HG02642 (cell line): ENCODE measurements around the gene KRTAP4-7.
"Not testable (repeated sequence)": the region's sequence is repeated elsewhere in the genome, so short reads cannot be mapped to it uniquely, and the experiment has no call there.

Experiments
- ATAC-seq: cut with Tn5 transposase; IDR thresholded peaks from one replicate; pipeline ENCODE4 v1.9.1; 2021; ENCODE audit warnings: mild to moderate bottlenecking; ENCODE audit not compliant: unreplicated experiment, poor library complexity

The KRTAP4-7 gene

GRCh38 chr17:41105347-41105746, 21.4 kb downstream of the KRTAP4-7 start, which contains the start of gene KRTAP4-9:
Gene KRTAP4-9 (plus strand): TSS chr17:41105389. CDS start chr17:41105389, 0 bp downstream.
- ATAC-seq: not testable (repeated sequence)

- no peak for ATAC-seq
These were observed 24.0 kb downstream of the KRTAP4-7 start for GRCh38 chr17:41107941-41108450.

GRCh38 chr17:41108728-41109386, 24.9 kb downstream of the KRTAP4-7 start:
- not testable (repeated sequence) for ATAC-seq

GRCh38 chr17:41111151-41111885, 27.4 kb downstream of the KRTAP4-7 start:
- no peak for ATAC-seq

- no peak for ATAC-seq
These were observed 32.3 kb downstream of the KRTAP4-7 start for GRCh38 chr17:41116297-41116696.

- ATAC-seq: not testable (repeated sequence)
These were observed 34.0 kb downstream of the KRTAP4-7 start, which contains the start of gene KRTAP4-11 for GRCh38 chr17:41117846-41118386. Gene KRTAP4-11 (minus strand): TSS chr17:41118373. CDS start chr17:41118315, 58 bp downstream.

- no peak for ATAC-seq
These were observed 34.8 kb downstream of the KRTAP4-7 start for GRCh38 chr17:41118721-41119120.

GRCh38 chr17:41119696-41120690, 36.0 kb downstream of the KRTAP4-7 start:
- ATAC-seq: not testable (repeated sequence)

GRCh38 chr17:41121742-41122141, 37.8 kb downstream of the KRTAP4-7 start:
- ATAC-seq: no peak

- ATAC-seq: not testable (repeated sequence)
These were observed 39.5 kb downstream of the KRTAP4-7 start for GRCh38 chr17:41123292-41123990.

- ATAC-seq: not testable (repeated sequence)
These were observed 40.0 kb downstream of the KRTAP4-7 start, which contains the start of gene KRTAP4-12 for GRCh38 chr17:41123991-41124371. Gene KRTAP4-12 (minus strand): TSS chr17:41124182. CDS start chr17:41124122, 60 bp downstream.

GRCh38 chr17:41125064-41125463, 41.1 kb downstream of the KRTAP4-7 start:
- no peak for ATAC-seq

- ATAC-seq: no peak
These were observed 42.5 kb downstream of the KRTAP4-7 start for GRCh38 chr17:41126412-41126811.

GRCh38 chr17:41127371-41127770, 43.4 kb downstream of the KRTAP4-7 start:
- ATAC-seq: no peak

- ATAC-seq: no peak
These were observed 48.0 kb downstream of the KRTAP4-7 start for GRCh38 chr17:41131979-41132378.

- no peak for ATAC-seq
These were observed 50.2 kb downstream of the KRTAP4-7 start for GRCh38 chr17:41133880-41134735.
